IMR-90 (cell line): ENCODE measurements around the gene TNRC6A.

Experiments used
- BHLHE40 ChIP-seq: fragments of 150-350 bp; IDR thresholded peaks from 2 replicates; pipeline ENCODE4 v1.6.1; 2016; ENCODE audit warnings: mild to moderate bottlenecking, low read depth, low read length
- CEBPB ChIP-seq: IDR thresholded peaks from 2 replicates; pipeline ENCODE4 v1.6.1; 2012; ENCODE audit warnings: low read depth, low read length, improper control_type of control experiment
- CHD1 ChIP-seq: IDR thresholded peaks from 2 replicates; pipeline ENCODE4 v1.6.1; 2012; ENCODE audit warnings: low read depth, low read length, improper control_type of control experiment
- POLR2A ChIP-seq: IDR thresholded peaks from 2 replicates; pipeline ENCODE4 v1.6.1; 2012; ENCODE audit warnings: mild to moderate bottlenecking, low read depth, low read length
- RCOR1 ChIP-seq: IDR thresholded peaks from 2 replicates; pipeline ENCODE4 v1.6.1; 2012; ENCODE audit warnings: mild to moderate bottlenecking, low read length, improper control_type of control experiment; ENCODE audit not compliant: insufficient replicate concordance
- TF ChIP-seq, protein P1 (sequence below): conservative IDR thresholded peaks from 2 replicates; pipeline ENCODE4 v1.5.1; 2012; ENCODE audit warnings: mild to moderate bottlenecking, low read depth, low read length, improper control_type of control experiment

GRCh38 chr16:24766057-24766456 lies 36.6 kb downstream of the TNRC6A start:
- TF ChIP-seq, protein P1, sequence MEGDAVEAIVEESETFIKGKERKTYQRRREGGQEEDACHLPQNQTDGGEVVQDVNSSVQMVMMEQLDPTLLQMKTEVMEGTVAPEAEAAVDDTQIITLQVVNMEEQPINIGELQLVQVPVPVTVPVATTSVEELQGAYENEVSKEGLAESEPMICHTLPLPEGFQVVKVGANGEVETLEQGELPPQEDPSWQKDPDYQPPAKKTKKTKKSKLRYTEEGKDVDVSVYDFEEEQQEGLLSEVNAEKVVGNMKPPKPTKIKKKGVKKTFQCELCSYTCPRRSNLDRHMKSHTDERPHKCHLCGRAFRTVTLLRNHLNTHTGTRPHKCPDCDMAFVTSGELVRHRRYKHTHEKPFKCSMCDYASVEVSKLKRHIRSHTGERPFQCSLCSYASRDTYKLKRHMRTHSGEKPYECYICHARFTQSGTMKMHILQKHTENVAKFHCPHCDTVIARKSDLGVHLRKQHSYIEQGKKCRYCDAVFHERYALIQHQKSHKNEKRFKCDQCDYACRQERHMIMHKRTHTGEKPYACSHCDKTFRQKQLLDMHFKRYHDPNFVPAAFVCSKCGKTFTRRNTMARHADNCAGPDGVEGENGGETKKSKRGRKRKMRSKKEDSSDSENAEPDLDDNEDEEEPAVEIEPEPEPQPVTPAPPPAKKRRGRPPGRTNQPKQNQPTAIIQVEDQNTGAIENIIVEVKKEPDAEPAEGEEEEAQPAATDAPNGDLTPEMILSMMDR, result no peak
- TF ChIP-seq CEBPB, result no peak
- TF ChIP-seq POLR2A, result no peak
- TF ChIP-seq RCOR1, result no peak
- no peak for TF ChIP-seq CHD1
- TF ChIP-seq BHLHE40, result no peak
